HG02885 (cell line): ENCODE results near the gene RPL19.
A peak's percentile ranks its signal among the peaks of the same experiment; 100 is the strongest.
"Not testable (repeated sequence)": the region's sequence is repeated elsewhere in the genome, so short reads cannot be mapped to it uniquely, and the experiment has no call there.

ENCODE experiments used
- ATAC-seq: cut with Tn5 transposase; IDR thresholded peaks from one replicate; pipeline ENCODE4 v1.9.1; 2021; ENCODE audit warnings: mild to moderate bottlenecking; ENCODE audit not compliant: unreplicated experiment, poor library complexity

Gene RPL19

DNA sequence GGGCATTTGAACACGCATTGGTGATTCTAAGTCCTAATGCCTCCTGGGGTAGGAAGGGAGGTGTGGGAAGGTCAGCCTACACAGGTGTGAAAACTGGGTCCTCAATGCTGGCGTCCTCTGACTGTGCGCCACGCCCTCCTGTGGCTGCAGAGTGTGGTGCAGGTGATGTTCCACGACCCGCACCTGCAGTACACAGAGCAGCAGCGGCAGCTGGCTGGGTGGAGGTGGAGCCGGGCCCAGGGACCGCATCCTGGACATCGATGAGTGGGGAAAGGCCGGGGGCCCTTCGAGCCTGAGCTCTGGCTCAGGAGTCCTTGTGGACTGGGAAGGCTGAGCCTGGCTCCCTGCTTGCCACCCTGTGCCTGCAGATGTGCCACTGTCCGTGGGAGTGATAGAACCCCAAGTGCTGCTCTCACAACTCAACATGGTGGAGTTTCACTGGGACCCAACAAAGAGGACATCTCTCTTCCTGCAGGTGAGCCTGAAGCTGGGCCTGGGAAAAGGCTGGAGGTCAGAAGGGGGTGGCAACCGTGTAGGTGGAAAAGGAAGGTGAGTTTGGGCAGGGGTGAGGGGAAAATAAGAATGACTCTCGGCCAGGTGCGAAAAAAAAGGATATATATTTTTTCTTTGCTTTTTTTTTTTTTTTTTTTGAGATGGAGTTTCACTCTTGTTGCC lies 39.7 kb downstream of the RPL19 start:
- no peak for ATAC-seq

DNA sequence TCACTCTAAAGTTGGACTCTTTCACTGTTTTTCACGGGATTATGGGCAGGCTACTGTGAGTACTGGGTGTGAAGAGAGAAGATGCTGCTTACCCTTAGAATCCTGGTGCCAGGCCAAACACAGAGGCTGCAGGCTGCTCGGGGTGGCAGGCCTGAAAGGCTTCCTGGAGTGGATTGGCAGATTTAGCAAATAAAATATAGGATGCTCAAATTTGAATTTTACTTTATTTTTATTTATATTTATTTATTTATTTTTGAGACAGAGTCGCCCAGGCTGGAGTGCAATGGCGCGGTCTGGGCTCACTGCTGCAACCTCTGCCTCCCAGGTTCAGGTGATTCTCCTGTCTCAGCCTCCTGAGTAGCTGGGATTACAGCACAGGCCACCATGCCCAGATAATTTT lies 40.5 kb downstream of the RPL19 start:
- ATAC-seq = no peak

DNA sequence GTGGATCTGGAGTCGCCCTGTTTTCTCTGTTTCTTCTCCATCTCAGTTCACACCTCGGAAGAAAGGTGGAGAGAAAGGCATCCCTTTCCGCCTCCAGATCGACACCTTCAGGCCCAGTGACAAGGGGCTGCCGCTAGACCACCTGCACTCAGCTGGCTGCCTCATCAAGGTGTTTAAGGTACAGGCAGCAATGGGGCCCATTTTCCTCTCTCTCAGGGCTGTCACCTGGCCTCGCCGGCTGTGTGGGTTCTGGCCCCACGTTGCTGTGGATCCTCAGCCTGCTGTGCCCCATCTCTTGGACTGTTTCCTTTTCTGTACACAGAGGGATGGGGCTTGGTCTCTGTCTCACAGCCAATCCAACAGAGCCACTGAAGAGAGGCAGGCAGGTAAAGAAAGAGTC lies 43.1 kb downstream of the RPL19 start:
- no peak for ATAC-seq

DNA sequence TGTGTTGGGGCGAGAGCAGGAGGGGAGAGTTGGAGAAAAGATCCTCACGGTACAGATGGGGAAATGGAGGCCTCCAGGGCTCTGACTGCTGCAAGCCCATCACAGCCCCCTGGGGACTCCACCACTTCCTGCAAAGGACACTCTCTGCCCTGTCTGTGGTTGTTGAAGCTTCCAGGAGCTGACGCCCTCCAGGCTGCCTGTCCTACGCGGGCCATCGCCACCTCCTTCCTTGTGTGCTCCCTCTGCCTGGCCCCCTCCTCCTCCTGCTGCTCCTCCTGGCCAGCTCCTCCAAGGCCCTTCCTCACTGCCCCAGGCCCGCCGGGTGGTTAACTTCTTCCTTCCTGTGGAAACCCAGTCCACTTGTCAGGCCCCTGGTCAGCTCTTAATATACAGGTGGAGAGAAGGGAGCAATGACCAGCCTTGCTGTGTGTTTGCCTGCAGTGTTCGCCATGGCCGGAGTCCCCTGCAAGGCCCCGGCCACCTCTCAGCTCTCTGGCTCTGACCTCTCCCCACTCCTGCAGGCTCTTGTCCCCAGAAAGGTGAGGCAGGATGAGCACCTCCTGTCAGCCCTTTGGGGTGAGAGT lies 44.0 kb downstream of the RPL19 start:
- ATAC-seq = no peak

DNA sequence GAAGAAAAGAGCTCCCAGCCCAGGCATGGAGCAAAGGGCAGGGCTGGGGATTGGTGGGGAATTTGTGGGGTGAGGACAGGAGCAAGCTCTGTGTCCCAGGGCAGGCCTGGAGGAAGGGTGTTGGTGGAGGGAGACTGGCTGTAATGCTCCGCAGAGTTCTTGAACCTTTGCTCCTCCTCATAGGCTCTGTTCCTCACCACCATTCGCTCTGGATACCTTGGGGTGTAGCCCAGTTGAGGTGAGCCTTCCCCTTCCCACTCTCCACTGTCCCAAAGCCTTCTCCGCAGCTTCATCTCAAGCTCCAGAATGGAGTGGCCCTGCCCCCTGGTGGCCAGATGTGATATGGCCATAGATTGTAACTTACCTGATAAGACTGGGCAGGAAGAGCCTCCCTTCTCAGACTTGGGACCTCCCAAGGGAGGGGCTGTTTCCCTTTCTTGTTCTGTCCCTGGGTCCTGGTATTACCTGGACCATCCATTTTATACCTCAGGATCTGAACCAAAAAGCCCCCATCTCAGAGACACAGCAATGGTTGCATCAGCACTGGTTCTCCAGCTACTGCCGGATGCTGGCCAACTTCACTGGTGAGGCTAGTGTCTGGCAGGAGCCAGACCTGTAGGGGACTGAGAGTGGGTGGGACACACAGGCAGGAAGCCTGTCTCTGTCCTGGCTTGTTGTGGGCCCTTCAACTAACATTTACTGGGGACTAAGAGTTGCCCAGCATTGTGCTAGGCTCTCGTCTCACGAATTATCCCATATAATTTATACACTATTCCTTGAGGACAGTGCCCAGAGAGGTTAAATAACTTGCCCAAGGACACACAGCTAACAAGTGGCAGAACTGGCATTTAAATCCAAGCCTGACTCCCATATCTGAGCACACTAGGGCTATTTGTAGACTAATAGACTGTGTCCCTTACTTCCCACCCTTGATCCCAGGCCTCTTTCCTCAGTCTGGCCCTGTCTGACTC lies 44.8 kb downstream of the RPL19 start:
- ATAC-seq = peak; percentile 56

DNA sequence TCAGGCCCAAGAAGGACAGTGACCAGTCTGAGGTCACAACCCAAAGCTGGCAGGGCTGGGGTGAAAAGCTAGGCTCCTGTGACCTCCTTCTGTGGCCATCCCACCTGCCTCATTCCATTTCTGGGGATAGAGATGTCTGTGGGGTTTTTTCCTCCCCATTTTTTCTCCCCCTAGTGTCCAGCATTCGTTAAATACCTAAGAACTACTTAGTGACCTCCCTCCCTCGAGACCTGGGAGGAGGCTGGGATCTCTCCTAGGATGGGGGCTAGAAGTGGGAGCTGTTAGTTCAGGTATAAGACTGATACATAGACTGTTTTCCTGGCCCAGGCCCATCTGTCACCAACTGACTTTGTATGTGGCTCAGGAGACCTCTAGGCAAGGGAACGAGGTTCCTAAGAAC lies 46.2 kb downstream of the RPL19 start:
- no peak for ATAC-seq

DNA sequence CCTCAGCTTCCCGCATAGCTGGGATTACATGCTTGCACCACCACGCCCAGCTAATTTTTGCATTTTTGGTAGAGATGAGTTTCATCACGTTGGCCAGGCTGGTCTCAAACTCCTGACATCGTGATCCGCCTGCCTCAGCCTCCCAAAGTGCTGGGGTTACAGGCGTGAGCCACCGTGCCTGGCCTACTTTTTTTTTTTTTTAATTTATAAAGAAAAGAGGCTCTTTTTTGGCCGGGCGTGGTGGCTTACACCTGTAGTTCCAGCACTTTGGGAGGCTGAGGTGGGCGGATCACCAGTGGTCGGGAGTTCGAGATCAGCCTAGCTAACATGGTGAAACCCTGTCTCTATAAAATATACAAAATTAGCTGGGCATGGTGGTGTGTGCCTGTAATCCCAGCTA lies 50.0 kb downstream of the RPL19 start:
- ATAC-seq = not testable (repeated sequence)

DNA sequence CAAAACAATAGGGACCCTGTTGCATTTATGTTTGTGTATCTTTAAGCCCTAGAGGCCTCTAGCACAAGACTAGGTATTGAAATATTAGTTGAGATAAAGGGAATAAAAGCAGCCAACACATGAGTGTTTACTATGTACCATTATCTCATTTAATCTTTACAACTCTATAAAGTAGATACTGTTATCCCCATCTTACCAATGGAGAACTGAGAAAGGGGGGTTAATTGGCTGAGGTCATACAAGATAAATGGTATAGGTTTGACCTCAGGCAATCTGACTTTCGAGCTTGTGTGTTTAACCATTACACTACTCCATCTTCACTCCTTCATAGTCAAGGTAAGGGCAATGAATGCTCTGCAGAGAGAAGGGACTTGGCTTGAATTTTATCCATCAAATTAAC lies 51.9 kb downstream of the RPL19 start:
- ATAC-seq = no peak

DNA sequence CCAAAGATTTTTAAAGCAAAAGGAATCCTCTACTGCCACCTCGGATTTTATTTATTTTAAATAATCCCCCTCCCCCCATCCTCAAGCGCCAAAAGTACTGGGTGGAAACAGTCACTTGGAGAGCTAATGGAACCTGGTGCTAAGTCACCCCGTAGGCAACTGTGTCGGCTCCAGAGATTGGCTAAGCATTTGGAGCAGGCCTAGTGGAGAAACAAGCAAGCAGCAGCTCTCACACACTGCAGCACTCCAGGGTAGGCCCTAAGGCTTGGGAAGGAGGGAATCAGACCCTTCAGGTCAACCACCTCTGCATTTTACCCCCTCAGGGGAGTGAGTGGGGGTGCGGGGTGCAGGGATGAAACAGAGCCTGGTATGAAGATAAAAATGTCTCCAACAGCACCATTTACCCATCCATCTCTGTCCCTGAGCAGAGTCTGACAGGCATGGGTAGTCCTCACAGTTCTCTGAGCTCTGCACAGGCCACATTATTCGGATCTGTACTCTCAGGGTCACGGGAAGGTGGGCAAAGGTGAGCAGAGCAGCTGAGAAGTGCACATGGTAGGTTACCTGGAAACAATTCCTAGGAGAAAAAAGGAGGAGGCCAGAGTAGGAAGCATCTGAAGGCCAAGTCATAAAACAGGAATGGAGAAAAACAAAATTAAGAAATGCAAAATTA lies 52.8 kb downstream of the RPL19 start:
- ATAC-seq = no peak
